NT2/D1 (cell line): ENCODE data around the gene RYR2.

ENCODE experiments used
- SUZ12 ChIP-seq: IDR thresholded peaks from 2 replicates; pipeline ENCODE4 v1.6.1; 2011; ENCODE audit not compliant: insufficient read length, insufficient read depth; ENCODE audit errors: extremely low read depth
- YY1 ChIP-seq: IDR thresholded peaks from 2 replicates; pipeline ENCODE4 v1.6.1; 2011; ENCODE audit not compliant: insufficient read length, insufficient read depth

DNA sequence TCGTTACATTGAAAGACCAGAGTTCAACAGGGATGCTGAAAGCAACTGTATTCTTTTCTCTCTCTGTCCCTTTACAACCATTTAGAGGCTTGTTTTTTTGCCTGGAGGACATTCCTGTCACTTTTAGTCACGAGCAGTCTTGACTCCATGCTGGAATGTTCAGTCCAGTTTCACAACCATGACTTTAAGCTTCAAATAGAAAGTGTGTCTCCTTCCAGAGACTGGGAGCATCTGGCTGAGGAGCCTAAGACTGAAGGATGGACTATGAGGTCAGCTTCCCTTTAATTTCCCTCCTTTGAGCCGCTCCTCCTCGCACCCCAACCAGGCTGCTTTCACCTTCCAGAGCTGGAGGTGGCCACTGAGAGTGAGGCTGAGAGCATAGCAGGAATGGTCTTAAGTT lies 10.5 kb upstream of the RYR2 start:
- TF ChIP-seq YY1 = no peak
- TF ChIP-seq SUZ12 = no peak
